ENCODE results near the gene NUDT7.

- no peak for TF ChIP-seq POLR2A (IDR thresholded peaks at IDR 0.05)
- TF ChIP-seq CTCF (IDR thresholded peaks at IDR 0.05), result no peak
Observed at GRCh38 chr16:77721752-77722308, 484 bp upstream of the NUDT7 start.
